NCI-H2081 (cell line): ENCODE measurements around the gene LTB.
"Not testable (repeated sequence)": the region's sequence is repeated elsewhere in the genome, so short reads cannot be mapped to it uniquely, and the experiment has no call there.

ENCODE experiments used
- DNase-seq, 2 experiments: peaks; one replicate each; lab custom pipeline; 2025; lab: John Stamatoyannopoulos, UW

Gene LTB

DNA sequence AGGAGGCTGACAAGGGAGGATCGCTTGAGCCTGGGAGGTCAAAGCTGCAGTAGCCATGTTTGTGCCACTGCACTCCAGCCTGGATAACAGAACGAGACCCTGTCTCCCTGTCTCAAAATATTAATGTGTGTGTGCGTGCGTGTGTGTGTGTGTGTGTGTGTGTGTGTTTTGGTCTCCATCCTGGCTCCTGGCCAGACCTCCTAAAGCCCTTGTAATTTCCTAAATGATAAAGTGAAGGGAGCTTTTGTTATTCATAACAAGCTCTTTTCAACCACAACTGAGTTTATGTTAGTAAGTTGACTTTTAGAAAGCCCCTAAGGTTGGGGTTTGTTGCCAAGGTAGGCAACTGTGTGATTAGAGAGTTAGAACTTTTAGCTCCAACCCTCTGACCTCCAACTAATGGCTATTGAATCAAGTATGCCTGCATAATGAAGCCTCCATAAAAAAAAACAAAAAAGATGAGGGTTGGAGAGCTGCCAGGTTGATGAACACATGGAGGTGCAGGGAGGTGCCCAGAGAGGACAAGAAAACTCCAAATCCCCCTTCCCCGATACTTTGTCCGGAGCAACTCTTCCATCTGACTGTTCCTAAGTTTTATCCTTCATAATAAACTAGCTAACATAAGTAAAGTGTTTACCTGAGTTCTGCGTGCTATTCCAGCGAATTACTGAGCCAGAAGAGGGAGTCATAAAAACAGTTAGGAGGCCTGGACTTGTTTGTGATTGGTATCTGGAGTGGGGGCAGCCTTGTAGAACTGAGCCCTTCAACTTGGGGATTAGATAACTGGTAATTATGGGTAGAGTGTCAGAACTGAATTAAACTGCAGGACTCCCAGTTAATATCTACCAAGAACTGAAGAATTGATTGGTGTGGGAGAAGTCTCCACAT is 27.5 kb upstream of the LTB start:
- peak in 1 of 2 experiments; percentile 41 for DNase-seq

DNA sequence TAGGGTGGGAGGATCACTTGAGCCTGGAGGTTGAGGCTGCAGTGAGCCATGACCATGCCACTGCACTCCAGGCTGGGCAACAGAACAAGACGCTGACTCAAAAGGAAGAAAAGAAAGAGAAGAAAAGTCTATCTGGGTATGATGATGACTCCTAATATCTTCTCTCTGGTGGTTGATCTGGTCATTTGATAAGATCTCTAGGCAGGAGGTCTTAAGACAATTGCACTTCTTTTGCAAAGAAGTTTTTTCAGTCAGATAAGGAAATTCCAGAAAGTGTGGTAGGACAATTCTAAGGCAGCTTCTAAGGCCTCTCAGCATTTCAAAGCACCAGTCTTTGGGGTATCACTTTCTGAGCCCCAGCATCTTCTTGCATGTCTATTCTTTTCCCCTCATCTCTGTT is 25.1 kb upstream of the LTB start:
- no peak for DNase-seq

DNA sequence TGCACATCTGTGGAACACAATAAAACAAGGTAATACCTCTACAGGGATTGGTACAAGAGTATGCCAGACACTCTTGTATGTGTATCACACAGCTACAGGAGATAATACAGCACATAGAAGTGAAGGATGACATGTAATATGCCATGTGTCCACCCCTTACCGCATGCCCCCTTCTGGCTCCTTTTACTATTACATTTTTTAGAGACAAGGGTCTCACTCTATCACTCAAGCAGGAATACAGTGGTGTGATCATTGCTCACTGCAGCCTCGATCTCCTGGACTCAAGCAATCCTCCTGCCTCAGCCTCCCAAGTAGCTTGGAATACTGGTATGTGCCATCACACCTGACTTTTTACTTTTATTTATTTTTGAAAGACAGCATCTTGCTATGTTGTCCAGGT is 14.8 kb upstream of the LTB start:
- DNase-seq, result peak in 1 of 2 experiments; percentile 10

DNA sequence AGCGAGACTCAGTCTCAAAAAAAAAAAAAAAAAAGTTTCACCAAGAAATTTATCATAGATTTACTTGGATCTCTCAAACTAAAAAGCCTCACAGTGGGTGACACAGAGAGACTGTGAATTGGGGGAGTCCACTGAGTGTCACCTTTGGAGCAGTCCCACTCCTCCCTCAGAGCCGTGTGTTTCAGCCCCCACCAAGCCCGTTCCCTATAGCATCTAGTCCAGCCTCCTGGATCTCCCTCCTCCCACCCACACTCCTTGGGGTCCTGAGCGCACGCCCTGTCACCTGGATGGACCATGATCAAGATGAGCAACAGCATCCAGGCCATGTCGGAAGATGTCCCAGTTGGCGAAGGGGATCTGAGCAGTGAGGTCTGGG is 10.2 kb upstream of the LTB start:
- no peak for DNase-seq

DNA sequence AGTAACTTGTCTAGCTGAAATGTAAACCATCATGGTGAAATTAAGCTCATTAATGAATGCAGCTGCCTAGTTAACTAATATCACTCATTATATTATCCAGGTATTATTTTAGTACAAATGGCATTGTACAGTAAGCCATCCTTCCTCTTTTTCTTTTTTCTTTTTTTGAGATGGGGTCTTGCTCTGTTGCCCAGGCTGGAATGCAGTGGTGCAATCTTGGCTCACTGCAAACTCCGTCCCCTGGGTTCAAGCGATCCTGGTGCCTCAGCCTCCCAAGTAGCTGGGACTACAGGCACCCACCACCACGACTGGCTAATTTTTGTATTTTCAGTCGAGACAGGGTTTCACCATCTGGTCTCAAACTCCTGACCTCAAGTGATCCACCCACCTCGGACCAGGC is 8.5 kb upstream of the LTB start:
- not testable (repeated sequence) for DNase-seq

DNA sequence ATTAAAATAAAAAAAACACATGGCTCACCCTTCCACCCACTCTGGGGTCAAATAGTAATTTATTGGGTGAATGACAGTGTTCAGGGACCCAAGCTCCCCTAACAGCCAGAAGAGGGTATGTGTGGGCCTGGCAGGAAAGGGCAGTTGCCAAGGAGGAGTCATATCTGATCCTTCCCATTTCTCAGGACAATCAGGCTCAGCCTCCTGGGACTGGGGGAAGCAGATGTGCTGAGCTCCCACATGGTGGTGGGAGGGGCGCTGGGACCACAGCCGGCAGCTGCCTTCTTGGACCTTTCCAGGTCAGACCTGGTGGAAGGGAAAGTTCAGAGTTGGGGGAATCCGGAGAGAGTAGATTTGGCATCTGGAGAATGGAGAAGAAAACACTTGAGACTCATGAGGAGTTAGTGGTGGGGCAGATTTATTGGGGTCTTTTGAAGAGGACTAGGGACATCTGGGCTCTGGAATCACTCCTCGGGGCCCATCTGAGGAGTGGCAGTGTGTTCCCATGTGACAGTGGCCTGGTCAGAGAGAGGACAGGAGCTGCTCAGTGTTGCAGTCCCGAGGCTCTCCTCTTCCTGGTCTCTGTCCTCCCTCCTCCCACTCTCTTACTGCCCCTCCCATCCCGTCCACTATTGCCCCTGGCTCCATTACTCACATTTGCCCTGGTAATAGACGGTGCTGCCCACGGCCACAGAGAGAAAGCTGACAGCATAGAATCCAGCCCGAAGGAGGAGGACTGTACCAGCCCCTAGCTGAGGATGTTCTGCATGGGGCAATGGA is 6.8 kb upstream of the LTB start:
- DNase-seq, result no peak

DNA sequence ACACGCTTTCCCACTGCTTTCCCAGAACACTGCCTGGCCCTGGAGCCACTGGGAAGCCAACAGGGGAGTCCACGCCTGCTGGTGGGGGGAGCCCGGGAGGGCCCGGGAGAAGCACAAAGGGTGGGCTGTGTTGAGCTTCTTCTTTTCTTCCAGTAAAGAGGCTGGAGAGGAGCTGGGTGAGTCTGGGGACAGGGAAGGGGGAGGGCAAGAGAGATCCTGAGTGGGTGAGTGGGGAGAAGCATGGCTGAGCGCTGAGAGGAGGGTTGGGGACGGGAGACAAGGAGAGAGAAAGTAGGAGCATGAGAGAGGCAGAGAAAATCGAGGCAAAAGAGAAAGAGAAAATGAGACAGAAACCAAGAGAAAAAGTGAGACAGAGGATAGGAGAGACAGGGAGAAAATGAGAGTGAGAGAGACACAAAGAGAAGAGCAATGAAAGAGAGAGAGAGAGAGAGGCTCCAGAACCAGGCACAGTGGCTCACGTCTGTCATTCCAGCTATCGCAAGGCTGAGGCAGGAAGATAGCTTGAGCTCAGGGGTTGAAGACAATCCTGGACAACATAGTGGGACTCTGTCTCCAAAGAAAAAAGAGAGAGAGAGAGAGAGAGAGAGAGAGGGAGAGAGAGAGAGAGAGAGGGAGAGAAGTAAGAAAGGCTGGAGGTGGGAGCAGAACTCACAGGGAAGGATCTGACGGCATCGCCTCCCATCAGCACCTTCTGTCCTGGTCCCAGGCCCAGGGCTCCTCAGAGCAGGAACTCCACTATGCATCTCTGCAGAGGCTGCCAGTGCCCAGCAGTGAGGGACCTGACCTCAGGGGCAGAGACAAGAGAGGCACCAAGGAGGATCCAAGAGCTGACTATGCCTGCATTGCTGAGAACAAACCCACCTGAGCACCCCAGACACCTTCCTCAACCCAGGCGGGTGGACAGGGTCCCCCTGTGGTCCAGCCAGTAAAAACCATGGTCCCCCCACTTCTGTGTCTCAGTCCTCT is 5.9 kb upstream of the LTB start:
- DNase-seq, result no peak

DNA sequence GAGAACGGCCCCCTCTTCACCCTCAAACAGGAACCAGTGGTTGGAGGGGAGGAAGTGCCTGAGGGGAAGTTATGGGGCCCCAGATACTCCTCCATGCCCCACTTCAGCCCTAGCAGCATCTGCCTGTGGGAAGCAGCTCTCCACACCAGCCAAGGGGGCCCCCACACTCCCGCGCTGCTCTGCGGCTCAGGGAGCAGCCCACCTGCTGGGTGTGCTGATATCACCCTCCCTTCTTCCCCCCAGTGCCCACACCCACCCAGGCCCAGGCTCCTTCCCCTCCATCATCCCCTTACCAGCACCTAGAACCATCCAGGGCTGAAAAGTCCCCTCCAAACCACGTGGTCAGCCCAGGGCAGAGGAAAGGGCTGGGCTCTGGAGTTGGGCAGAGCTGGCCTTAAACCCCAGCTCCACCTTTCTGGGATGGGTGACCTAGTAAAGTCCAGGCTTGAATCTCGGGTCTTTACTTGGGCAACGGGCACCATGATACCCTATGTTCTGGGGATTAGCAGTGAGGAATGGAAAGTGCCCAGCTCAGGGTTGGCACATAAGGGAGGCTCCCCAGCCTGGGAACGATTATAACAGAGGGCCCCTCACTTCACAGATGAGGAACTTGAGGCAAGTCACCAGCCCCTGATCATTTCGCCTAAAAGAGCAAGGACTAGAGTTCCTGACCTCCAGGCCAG is 4.5 kb upstream of the LTB start:
- no peak for DNase-seq

DNA sequence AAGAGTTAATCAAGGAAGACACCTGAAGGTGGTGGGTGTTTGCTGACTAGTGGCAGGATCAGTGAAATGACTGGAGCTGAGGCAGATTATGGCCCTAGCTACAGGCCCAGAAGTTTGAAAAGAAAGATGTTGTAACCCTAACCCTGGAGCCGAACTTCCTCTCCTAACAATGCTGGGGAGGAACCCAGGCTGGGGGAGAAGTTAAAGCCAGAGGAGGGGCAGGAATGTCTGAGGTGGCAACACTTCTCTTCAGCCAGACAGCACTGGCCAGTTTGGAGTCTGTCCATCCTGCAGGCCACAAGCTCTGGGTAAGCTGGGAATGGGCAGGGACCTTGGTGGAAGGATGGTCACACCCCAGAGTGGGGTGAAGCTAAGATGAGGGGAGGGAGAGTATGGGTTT is 3.8 kb upstream of the LTB start, which contains the start of gene LST1:
Gene LST1, plus strand, starts transcription at position 270 of the 400 bp plus-strand sequence. CDS start 1,023 bp downstream, outside the sequence.
- no peak for DNase-seq

DNA sequence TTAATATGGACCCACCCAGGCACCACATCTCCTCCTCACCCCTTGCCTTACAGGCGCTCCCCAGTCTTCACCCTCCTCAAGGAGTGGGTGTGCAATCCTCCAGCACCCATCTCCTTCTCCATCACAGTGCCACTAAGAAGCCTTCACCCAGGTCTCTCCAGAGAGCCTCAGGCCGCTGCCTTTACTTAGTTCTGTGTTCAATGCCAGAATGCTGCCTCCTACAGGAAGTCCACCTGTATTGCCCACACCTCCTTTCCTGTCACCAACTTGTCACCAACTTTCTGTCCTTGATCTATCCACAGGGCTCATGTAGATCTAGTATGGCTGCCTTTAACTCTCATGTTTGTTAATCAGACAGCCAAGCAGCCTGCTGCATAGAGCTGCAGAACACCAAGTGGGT is 3.3 kb upstream of the LTB start:
- no peak for DNase-seq

DNA sequence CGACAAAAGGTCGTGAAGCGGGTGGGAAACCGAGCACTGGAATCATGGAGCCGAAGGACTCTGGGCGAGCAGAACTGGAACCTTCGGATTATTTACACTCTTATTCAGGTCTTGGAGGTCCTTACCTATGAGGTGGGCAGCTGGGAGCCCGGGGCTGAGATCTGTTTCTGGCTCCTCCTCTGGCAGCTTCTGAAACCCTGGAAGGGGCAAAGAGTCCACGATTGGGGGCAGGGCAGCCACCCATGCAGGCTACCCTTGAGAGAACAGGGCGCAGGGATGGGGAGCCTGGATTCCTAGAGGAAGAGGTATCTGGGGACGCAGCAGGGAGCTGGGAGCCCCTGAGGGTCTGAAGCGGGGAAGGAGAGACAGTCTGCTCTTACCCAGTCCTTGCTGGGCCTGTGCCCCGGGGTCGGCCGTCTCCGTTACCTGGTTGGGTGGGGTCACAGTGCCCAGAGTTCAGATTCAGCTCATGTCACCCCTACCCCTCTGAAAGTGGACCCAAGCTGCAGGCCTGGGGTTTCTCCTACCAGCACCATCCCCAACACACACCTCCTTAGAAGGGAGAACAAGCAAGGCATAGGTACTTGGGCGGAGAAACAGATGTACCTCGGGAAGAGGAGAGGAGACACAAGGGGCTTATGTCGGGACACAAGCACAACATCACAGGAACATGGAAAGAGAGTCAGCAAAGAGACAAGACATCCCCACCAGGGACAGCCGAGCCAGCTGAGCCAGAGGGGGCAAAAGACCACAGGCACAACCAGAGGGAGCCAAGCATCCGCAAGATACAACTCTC is 592 bp downstream of the LTB start:
- no peak for DNase-seq

DNA sequence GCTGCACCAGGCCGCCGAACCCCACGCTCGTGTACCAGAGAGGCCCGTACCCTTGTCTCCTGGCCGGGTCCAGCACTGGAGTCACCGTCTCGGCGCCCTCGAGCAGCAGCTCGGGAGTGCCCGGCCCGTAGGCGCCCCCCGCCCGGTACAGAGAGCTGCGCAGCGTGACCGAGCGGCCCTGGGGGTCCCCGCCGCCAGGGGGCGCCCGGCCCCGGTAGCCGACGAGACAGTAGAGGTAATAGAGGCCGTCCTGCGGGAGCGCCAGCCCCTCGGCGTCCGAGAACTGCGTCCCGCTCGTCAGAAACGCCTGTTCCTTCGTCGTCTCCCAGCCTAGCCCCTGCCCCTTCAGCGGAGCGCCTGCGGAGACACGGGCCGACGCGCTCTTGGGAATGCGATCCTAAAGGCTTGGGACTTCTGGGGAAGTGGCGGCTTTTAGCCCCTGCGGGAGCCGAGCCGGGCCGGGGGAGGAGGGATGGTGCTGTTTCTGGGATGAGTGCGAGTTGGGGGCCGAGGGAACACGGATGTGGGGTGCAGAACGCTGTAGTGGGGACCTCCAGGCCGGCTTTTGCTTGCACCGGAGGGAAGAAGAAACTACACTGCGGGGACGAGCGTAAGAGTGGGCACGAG is 1.3 kb downstream of the LTB start:
- peak; percentile 70 to 76 for DNase-seq

DNA sequence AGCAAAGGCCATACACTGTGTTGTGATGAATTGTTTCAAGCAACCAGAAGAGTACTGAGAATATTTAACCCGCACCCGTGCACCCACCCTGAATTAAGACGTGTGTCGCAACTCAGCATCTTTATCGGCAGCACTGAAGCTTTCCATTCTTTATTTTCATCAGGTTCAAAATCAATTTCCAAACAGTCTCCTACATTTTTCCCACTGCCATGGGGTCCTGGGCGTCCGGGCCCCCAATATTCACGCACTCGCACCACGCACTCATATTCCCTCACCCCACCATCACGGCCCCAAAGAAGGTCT is 1.8 kb downstream of the LTB start:
- DNase-seq, result no peak

DNA sequence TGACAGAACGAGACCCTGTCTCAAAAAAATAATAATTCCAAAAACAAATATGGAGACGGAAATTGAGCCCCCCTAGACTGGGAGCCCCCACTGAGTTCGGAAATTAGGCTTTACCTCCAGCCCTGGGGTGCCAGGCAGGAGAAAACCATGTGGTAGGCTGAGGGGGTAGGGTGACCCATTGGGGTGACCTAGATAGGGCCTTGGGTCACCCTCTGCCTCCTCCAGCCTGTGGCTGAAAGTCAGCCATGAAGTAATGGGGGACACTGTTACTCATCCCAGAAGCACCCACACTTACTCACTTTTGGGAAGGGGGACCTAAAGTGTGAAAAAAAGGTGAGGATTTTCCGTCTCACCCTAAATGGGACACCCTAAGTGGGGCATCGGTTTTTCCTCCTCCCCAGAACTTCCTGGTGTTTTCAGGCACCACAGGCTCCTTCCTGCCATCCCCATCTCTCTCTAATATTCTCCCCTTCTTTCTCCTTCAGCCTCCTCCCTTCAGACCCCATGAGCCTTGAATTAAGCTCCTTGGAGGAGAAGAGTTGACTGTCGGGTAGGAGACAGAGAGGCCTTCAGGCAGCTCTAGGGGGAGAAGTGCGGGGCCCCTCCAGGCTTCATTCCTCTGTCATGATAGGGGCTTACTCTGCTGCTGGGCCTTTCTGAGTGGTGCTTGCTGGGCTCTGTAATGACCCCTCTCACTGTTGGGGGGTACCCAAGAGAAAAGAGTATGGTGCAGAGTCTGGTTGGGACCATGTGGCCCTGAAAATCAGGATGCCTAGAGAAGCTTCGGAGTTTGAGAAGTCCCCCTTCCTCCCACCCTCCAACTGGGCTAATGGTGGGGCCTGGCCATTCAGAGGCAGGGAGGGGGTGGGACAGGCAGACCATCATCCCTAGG is 2.4 kb downstream of the LTB start:
- DNase-seq, result no peak

DNA sequence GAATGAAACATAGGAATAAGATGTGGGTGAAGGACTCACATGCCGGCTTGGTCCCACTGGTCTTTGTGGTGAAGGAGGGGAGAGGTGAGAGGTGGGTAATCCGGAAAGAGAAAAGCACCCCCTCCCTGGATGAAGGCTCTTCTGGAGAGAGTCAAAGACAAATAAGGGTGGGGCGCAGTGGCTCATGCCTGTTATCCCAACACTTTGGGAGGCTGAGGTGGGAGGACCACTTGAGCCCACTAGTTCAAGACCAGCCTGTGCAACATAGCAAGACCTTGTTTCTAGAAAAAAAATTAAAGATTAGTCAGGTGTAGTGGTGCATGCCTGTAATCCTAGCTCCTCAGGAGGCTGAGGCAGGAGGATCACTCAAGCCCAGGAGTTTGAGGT is 3.1 kb downstream of the LTB start:
- DNase-seq, result no peak

DNA sequence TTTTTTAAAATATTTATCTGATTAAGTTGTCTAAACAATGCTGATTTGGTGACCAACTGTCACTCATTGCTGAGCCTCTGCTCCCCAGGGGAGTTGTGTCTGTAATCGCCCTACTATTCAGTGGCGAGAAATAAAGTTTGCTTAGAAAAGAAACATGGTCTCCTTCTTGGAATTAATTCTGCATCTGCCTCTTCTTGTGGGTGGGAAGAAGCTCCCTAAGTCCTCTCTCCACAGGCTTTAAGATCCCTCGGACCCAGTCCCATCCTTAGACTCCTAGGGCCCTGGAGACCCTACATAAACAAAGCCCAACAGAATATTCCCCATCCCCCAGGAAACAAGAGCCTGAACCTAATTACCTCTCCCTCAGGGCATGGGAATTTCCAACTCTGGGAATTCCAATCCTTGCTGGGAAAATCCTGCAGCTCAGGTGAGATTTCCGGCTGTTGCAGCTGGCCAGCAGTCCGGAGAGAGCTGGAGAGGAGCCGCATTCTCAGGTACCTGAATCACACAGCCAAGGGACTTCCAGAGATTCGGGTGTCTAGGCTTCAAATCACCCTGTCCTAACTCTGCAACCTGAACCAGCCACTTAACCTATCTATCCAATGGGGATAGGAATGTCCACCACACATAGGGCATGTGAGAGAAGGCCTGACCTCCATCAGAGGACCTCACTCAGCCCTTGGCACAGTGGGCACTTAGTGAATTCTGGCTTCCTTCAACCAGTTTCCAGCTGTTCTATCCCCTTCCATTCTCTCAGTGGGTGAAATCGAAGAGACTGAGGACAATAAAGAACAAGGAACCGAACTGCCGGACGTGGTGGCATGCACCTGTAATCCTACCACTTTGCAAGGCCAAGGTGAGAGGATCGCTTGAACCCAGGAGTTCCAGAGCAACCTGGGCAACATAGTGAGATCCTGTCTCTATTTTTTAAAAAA is 3.8 kb downstream of the LTB start:
- no peak for DNase-seq

DNA sequence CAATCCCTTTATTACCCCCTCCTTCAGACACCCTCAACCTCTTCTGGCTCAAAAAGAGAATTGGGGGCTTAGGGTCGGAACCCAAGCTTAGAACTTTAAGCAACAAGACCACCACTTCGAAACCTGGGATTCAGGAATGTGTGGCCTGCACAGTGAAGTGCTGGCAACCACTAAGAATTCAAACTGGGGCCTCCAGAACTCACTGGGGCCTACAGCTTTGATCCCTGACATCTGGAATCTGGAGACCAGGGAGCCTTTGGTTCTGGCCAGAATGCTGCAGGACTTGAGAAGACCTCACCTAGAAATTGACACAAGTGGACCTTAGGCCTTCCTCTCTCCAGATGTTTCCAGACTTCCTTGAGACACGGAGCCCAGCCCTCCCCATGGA is 4.7 kb downstream of the LTB start:
- DNase-seq, result no peak

DNA sequence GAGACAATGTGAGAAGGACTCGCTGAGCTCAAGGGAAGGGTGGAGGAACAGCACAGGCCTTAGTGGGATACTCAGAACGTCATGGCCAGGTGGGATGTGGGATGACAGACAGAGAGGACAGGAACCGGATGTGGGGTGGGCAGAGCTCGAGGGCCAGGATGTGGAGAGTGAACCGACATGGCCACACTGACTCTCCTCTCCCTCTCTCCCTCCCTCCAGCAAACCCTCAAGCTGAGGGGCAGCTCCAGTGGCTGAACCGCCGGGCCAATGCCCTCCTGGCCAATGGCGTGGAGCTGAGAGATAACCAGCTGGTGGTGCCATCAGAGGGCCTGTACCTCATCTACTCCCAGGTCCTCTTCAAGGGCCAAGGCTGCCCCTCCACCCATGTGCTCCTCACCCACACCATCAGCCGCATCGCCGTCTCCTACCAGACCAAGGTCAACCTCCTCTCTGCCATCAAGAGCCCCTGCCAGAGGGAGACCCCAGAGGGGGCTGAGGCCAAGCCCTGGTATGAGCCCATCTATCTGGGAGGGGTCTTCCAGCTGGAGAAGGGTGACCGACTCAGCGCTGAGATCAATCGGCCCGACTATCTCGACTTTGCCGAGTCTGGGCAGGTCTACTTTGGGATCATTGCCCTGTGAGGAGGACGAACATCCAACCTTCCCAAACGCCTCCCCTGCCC is 5.2 kb downstream of the LTB start:
- DNase-seq, result no peak
